Measurements from ENCODE around the gene TOMM40. TPM values are rescaled to one million over a fixed set of nuclear protein-coding genes. Genes with fewer than 3 reads are reported as not detected.
A peak's percentile ranks its signal among the peaks of the same experiment; 100 is the strongest.

Gene TOMM40
- total and polyA plus RNA-seq, 2 of the 13 experiments (the other 11 are each of a cell fraction or from before 2014, with no cell fraction given), result 72.0 to 110 TPM

DNA sequence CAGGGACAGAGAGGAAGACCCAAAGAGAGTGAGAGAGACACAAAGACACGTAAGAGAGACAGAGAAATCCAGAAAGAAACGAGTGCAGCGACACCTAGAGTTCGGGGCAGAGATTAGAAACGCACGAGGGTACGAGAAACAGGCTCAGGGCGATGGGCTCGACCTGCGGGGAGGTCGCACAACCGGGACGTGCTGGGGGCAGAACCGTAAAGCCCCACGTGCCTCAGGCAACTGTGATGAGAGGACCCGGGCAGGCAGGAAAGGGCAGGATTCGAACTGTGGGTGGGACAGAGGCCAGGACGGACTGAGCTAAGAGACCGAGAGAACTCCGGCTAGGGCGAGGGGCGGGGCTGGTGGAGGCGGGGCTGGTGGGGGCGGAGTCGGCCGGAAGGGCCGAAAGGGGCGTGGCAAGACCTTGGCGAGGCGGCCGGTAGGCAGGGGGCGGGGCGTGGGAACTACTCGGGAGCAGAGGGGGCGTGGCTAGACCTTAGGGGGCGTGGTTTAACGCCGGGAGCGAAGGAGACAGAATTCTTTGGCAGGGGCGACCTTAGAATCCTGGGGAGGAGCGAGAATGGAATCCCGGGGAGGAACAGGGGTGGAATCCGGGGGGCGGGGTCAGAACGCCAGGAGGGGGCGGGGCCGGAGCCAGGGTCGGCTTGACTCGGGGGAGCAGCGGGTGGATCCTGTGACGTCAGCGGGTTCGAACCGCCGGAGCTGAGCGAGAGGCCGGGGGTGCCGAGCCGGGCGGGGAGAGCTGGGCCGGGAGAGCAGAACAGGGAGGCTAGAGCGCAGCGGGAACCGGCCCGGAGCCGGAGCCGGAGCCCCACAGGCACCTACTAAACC is 45.2 kb upstream of the TOMM40 start, which contains the start of gene NECTIN2 (continued):
- TF ChIP-seq, protein P1, sequence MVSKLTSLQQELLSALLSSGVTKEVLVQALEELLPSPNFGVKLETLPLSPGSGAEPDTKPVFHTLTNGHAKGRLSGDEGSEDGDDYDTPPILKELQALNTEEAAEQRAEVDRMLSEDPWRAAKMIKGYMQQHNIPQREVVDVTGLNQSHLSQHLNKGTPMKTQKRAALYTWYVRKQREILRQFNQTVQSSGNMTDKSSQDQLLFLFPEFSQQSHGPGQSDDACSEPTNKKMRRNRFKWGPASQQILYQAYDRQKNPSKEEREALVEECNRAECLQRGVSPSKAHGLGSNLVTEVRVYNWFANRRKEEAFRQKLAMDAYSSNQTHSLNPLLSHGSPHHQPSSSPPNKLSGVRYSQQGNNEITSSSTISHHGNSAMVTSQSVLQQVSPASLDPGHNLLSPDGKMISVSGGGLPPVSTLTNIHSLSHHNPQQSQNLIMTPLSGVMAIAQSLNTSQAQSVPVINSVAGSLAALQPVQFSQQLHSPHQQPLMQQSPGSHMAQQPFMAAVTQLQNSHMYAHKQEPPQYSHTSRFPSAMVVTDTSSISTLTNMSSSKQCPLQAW (CRISPR knock-in tag; IDR thresholded peaks at IDR 0.05), result no peak
- TF ChIP-seq ZNF460 (CRISPR knock-in tag; IDR thresholded peaks at IDR 0.05; ENCODE audit: borderline replicate concordance) (peak; percentile 23; the same call in 1 of the 2 replicates), ZNF552 (CRISPR knock-in tag; IDR thresholded peaks at IDR 0.05; ENCODE audit: borderline replicate concordance) (peak; percentile 74; the same call in 1 of the 2 replicates), ZNF33B (CRISPR knock-in tag; IDR thresholded peaks at IDR 0.05) (no peak), HDAC2 (CRISPR knock-in tag; IDR thresholded peaks at IDR 0.05) (peak; percentile 62; the same call in 1 of the 2 replicates), ZBTB20 (CRISPR knock-in tag; IDR thresholded peaks at IDR 0.05; ENCODE audit: borderline replicate concordance, low read depth) (no peak), HIVEP1 (CRISPR knock-in tag; IDR thresholded peaks at IDR 0.05) (peak; percentile 73; the same call in 1 of the 2 replicates), SRSF9 (IDR thresholded peaks at IDR 0.05; ENCODE audit: borderline replicate concordance, insufficient read depth, low read depth, low read length, poor library complexity, severe bottlenecking) (no peak), ZNF607 (CRISPR knock-in tag; IDR thresholded peaks at IDR 0.05; ENCODE audit: borderline replicate concordance) (no peak; the same call in 1 of the 2 replicates), REPIN1 (CRISPR knock-in tag; IDR thresholded peaks at IDR 0.05; ENCODE audit: borderline replicate concordance, low read depth) (peak; percentile 68; the same call in 1 of the 2 replicates), ZC3H4 (CRISPR knock-in tag; IDR thresholded peaks at IDR 0.05; ENCODE audit: borderline replicate concordance) (no peak), ATF1 (CRISPR knock-in tag; IDR thresholded peaks at IDR 0.05) (no peak), JUNB (CRISPR knock-in tag; IDR thresholded peaks at IDR 0.05; ENCODE audit: borderline replicate concordance) (peak; percentile 50; the same call in 1 of the 2 replicates), YEATS4 (CRISPR knock-in tag; IDR thresholded peaks at IDR 0.05; ENCODE audit: borderline replicate concordance) (peak; percentile 58), MYC (CRISPR knock-in tag; IDR thresholded peaks at IDR 0.05; ENCODE audit: borderline replicate concordance) (peak; percentile 83; the same call in 1 of the 2 replicates), MATR3 (CRISPR knock-in tag; IDR thresholded peaks at IDR 0.05) (no peak), ZNF761 (CRISPR knock-in tag; conservative IDR thresholded peaks at IDR 0.05) (no peak)
- TF ChIP-seq, protein P2, sequence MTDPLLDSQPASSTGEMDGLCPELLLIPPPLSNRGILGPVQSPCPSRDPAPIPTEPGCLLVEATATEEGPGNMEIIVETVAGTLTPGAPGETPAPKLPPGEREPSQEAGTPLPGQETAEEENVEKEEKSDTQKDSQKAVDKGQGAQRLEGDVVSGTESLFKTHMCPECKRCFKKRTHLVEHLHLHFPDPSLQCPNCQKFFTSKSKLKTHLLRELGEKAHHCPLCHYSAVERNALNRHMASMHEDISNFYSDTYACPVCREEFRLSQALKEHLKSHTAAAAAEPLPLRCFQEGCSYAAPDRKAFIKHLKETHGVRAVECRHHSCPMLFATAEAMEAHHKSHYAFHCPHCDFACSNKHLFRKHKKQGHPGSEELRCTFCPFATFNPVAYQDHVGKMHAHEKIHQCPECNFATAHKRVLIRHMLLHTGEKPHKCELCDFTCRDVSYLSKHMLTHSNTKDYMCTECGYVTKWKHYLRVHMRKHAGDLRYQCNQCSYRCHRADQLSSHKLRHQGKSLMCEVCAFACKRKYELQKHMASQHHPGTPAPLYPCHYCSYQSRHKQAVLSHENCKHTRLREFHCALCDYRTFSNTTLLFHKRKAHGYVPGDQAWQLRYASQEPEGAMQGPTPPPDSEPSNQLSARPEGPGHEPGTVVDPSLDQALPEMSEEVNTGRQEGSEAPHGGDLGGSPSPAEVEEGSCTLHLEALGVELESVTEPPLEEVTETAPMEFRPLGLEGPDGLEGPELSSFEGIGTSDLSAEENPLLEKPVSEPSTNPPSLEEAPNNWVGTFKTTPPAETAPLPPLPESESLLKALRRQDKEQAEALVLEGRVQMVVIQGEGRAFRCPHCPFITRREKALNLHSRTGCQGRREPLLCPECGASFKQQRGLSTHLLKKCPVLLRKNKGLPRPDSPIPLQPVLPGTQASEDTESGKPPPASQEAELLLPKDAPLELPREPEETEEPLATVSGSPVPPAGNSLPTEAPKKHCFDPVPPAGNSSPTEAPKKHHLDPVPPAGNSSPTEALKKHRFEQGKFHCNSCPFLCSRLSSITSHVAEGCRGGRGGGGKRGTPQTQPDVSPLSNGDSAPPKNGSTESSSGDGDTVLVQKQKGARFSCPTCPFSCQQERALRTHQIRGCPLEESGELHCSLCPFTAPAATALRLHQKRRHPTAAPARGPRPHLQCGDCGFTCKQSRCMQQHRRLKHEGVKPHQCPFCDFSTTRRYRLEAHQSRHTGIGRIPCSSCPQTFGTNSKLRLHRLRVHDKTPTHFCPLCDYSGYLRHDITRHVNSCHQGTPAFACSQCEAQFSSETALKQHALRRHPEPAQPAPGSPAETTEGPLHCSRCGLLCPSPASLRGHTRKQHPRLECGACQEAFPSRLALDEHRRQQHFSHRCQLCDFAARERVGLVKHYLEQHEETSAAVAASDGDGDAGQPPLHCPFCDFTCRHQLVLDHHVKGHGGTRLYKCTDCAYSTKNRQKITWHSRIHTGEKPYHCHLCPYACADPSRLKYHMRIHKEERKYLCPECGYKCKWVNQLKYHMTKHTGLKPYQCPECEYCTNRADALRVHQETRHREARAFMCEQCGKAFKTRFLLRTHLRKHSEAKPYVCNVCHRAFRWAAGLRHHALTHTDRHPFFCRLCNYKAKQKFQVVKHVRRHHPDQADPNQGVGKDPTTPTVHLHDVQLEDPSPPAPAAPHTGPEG (CRISPR knock-in tag; IDR thresholded peaks at IDR 0.05), result no peak
- TF ChIP-seq, protein P3, sequence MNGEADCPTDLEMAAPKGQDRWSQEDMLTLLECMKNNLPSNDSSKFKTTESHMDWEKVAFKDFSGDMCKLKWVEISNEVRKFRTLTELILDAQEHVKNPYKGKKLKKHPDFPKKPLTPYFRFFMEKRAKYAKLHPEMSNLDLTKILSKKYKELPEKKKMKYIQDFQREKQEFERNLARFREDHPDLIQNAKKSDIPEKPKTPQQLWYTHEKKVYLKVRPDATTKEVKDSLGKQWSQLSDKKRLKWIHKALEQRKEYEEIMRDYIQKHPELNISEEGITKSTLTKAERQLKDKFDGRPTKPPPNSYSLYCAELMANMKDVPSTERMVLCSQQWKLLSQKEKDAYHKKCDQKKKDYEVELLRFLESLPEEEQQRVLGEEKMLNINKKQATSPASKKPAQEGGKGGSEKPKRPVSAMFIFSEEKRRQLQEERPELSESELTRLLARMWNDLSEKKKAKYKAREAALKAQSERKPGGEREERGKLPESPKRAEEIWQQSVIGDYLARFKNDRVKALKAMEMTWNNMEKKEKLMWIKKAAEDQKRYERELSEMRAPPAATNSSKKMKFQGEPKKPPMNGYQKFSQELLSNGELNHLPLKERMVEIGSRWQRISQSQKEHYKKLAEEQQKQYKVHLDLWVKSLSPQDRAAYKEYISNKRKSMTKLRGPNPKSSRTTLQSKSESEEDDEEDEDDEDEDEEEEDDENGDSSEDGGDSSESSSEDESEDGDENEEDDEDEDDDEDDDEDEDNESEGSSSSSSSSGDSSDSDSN (CRISPR knock-in tag; IDR thresholded peaks at IDR 0.05), result peak; percentile 14; the same call in 1 of the 2 replicates

Data from HepG2 (cell line).